ENCODE measurements around the gene LMX1A.

- TF ChIP-seq POLR2A (IDR thresholded peaks at IDR 0.05) (no peak), CTCF (IDR thresholded peaks at IDR 0.05) (no peak)
Observed at GRCh38 chr1:165324050-165324449, 32.5 kb downstream of the LMX1A start.

Measured in right lobe of liver (tissue), 4 donors.